C4-2B (cell line): ENCODE measurements around the gene EEF1A1.

Source experiments
- CTCF ChIP-seq: fragments of 450-650 bp; conservative IDR thresholded peaks from 2 replicates; pipeline ENCODE4 v1.5.1; 2017; ENCODE audit warnings: mild to moderate bottlenecking
- ZFX ChIP-seq: fragments of 450-650 bp; IDR thresholded peaks from 2 replicates; pipeline ENCODE4 v1.6.1; 2017

GRCh38 chr6:73497915-73498314, 22.9 kb downstream of the EEF1A1 start:
- no peak for TF ChIP-seq CTCF
- no peak for TF ChIP-seq ZFX
